Measurements from ENCODE around the gene PRKCZ. TPM values are rescaled to one million over a fixed set of nuclear protein-coding genes. Genes with fewer than 3 reads are reported as not detected.

PRKCZ gene
- total and polyA plus RNA-seq, 9 of the 15 experiments (the other 6 are each of a cell fraction or from before 2014, with no cell fraction given) = 0.07 to 3.1 (median 1.3) TPM

DNA sequence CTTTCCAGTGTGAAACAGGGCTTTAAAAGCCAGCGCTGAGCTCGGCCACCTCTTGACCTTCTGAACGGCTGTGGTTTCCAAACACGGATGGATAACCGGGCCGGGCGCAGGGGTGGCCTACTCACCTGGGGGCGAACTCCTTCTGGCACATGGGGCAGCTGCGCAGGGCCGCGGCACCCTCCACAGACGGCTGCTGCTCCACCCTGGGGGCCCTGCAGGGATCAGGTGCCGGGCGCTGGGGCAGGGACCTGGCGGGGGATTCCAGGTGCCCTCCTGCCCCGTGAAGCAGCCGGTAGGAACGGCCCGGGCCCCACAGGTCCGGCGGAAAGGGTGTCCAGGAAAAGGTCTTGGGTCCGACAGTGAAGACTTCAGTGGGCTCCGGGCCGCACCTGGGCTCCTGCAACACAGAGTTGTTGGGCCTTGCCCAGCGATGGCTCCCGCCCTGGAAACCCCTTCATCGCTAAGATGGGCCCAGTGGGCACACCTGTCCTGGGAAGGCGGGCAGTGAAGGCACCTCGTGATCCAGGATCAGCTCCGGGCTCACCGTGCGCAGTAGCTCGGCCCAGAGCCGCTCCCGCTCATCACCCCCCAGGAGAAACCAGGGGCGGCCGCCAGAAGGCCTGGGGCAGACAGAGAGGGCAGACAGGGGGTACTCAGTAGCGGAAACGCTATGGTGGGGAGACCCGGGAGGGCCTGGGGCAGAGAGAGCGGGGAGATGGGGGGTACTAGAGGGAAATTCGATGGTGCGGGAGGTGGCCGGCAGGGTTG lies 143.5 kb downstream of the PRKCZ start (continued):
- TF ChIP-seq DIDO1 (tag; IDR thresholded peaks at IDR 0.05; ENCODE audit: low read depth) (no peak), DACH1 (IDR thresholded peaks at IDR 0.05; ENCODE audit: partially characterized antibody) (no peak), ZC3H4 (CRISPR knock-in tag; IDR thresholded peaks at IDR 0.05; ENCODE audit: borderline replicate concordance) (0 out of 2 replicates have a peak, but pooled peaks have one; percentile 32), CCNT2 (IDR thresholded peaks at IDR 0.05; ENCODE audit: borderline replicate concordance, extremely low read depth, insufficient read length, low read depth, low read length) (no peak), MYBL2 (IDR thresholded peaks at IDR 0.05; ENCODE audit: low read depth) (no peak), MYBL2 (CRISPR knock-in tag; IDR thresholded peaks at IDR 0.05; ENCODE audit: borderline replicate concordance) (no peak), GABPB1 (CRISPR knock-in tag; IDR thresholded peaks at IDR 0.05) (no peak)
- TF ChIP-seq, protein P1, sequence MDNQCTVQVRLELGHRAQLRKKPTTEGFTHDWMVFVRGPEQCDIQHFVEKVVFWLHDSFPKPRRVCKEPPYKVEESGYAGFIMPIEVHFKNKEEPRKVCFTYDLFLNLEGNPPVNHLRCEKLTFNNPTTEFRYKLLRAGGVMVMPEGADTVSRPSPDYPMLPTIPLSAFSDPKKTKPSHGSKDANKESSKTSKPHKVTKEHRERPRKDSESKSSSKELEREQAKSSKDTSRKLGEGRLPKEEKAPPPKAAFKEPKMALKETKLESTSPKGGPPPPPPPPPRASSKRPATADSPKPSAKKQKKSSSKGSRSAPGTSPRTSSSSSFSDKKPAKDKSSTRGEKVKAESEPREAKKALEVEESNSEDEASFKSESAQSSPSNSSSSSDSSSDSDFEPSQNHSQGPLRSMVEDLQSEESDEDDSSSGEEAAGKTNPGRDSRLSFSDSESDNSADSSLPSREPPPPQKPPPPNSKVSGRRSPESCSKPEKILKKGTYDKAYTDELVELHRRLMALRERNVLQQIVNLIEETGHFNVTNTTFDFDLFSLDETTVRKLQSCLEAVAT (IDR thresholded peaks at IDR 0.05) = no peak
- TF ChIP-seq, protein P2, sequence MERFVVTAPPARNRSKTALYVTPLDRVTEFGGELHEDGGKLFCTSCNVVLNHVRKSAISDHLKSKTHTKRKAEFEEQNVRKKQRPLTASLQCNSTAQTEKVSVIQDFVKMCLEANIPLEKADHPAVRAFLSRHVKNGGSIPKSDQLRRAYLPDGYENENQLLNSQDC (CRISPR knock-in tag; IDR thresholded peaks at IDR 0.05) = no peak
